SK-N-SH treated with all-trans-retinoic acid at 6 μM for 48 hours (cell line): ENCODE results near the gene SLC19A1.
"Not testable (repeated sequence)": the region's sequence is repeated elsewhere in the genome, so short reads cannot be mapped to it uniquely, and the experiment has no call there.

ENCODE experiments used
- ATAC-seq: fragments of 200-7000 bp; cut with Tn5 transposase; 3 replicates; pipeline ENCODE4 v1.9.1; 2020; ENCODE audit warnings: mild to moderate bottlenecking, moderate library complexity
- ARNTL ChIP-seq: fragments of 450-650 bp; formaldehyde crosslinking; IDR thresholded peaks from 2 replicates; pipeline ENCODE4 v1.5.0; 2020; ENCODE audit warnings: low read depth, mild to moderate bottlenecking, moderate library complexity, borderline replicate concordance
- BACH2 ChIP-seq: fragments of 250-450 bp; sonication (Bioruptor Pico); IDR thresholded peaks from 2 replicates; pipeline ENCODE4 v1.9.0; 2021; ENCODE audit warnings: mild to moderate bottlenecking, borderline replicate concordance
- CSDC2 ChIP-seq: fragments of 250-450 bp; sonication (Bioruptor Pico); IDR thresholded peaks from 2 replicates; pipeline ENCODE4 v1.5.0; 2020; ENCODE audit warnings: mild to moderate bottlenecking, moderate library complexity
- ESRRG ChIP-seq: fragments of 250-450 bp; sonication (Bioruptor Pico); IDR thresholded peaks from 2 replicates; pipeline ENCODE4 v1.6.1; 2021; ENCODE audit warnings: mild to moderate bottlenecking
- GLIS3 ChIP-seq: fragments of 250-450 bp; sonication (Bioruptor Pico); IDR thresholded peaks from 2 replicates; pipeline ENCODE4 v1.5.0; 2020; ENCODE audit warnings: mild to moderate bottlenecking, moderate library complexity
- ISL1 ChIP-seq: fragments of 250-450 bp; sonication (Bioruptor Pico); IDR thresholded peaks from 2 replicates; pipeline ENCODE4 v2.1.2; 2022; ENCODE audit warnings: mild to moderate bottlenecking, moderate library complexity
- OSR1 ChIP-seq: fragments of 250-450 bp; sonication (Bioruptor Pico); IDR thresholded peaks from 2 replicates; pipeline ENCODE4 v1.8.0; 2022; ENCODE audit warnings: moderate library complexity, mild to moderate bottlenecking, inconsistent platforms
- PATZ1 ChIP-seq: fragments of 250-450 bp; sonication (Bioruptor Pico); IDR thresholded peaks from 2 replicates; pipeline ENCODE4 v1.8.0; 2020; ENCODE audit warnings: mild to moderate bottlenecking, moderate library complexity, borderline replicate concordance
- POU6F1 ChIP-seq: fragments of 250-450 bp; sonication (Bioruptor Pico); IDR thresholded peaks from 2 replicates; pipeline ENCODE4 v1.8.0; 2021; ENCODE audit warnings: low read depth, mild to moderate bottlenecking, moderate library complexity, borderline replicate concordance
- PPARA ChIP-seq: fragments of 250-450 bp; sonication (Bioruptor Pico); IDR thresholded peaks from 2 replicates; pipeline ENCODE4 v1.5.0; 2020; ENCODE audit warnings: mild to moderate bottlenecking, borderline replicate concordance
- SNAI2 ChIP-seq: fragments of 250-450 bp; sonication (Bioruptor Pico); IDR thresholded peaks from 2 replicates; pipeline ENCODE4 v1.5.0; 2020; ENCODE audit warnings: mild to moderate bottlenecking, moderate library complexity
- TCF4 ChIP-seq: fragments of 250-450 bp; sonication (Bioruptor Pico); IDR thresholded peaks from 2 replicates; pipeline ENCODE4 v1.8.0; 2021; ENCODE audit warnings: mild to moderate bottlenecking, moderate library complexity, borderline replicate concordance
- TOX ChIP-seq: fragments of 250-450 bp; sonication (Bioruptor Pico); IDR thresholded peaks from 2 replicates; pipeline ENCODE4 v1.8.0; 2021; ENCODE audit warnings: mild to moderate bottlenecking, moderate library complexity, borderline replicate concordance
- TSHZ2 ChIP-seq: fragments of 250-450 bp; sonication (Bioruptor Pico); IDR thresholded peaks from 2 replicates; pipeline ENCODE4 v1.5.0; 2020; ENCODE audit warnings: mild to moderate bottlenecking, moderate library complexity
- ZC3H10 ChIP-seq: fragments of 250-450 bp; sonication (Bioruptor Pico); IDR thresholded peaks from 2 replicates; pipeline ENCODE4 v1.5.1; 2021; ENCODE audit warnings: mild to moderate bottlenecking, moderate library complexity
- ZNF70 ChIP-seq: fragments of 450-650 bp; formaldehyde crosslinking; IDR thresholded peaks from 2 replicates; pipeline ENCODE4 v1.5.0; 2020; ENCODE audit warnings: mild to moderate bottlenecking, moderate library complexity
- TF ChIP-seq, protein P1 (sequence below): fragments of 250-450 bp; sonication (Bioruptor Pico); IDR thresholded peaks from 2 replicates; pipeline ENCODE4 v1.5.1; 2020; ENCODE audit warnings: low read depth, mild to moderate bottlenecking, moderate library complexity
- TF ChIP-seq, protein P2 (sequence below): fragments of 250-450 bp; sonication (Bioruptor Pico); IDR thresholded peaks from 2 replicates; pipeline ENCODE4 v1.5.1; 2021; ENCODE audit warnings: mild to moderate bottlenecking, moderate library complexity

The SLC19A1 gene

DNA sequence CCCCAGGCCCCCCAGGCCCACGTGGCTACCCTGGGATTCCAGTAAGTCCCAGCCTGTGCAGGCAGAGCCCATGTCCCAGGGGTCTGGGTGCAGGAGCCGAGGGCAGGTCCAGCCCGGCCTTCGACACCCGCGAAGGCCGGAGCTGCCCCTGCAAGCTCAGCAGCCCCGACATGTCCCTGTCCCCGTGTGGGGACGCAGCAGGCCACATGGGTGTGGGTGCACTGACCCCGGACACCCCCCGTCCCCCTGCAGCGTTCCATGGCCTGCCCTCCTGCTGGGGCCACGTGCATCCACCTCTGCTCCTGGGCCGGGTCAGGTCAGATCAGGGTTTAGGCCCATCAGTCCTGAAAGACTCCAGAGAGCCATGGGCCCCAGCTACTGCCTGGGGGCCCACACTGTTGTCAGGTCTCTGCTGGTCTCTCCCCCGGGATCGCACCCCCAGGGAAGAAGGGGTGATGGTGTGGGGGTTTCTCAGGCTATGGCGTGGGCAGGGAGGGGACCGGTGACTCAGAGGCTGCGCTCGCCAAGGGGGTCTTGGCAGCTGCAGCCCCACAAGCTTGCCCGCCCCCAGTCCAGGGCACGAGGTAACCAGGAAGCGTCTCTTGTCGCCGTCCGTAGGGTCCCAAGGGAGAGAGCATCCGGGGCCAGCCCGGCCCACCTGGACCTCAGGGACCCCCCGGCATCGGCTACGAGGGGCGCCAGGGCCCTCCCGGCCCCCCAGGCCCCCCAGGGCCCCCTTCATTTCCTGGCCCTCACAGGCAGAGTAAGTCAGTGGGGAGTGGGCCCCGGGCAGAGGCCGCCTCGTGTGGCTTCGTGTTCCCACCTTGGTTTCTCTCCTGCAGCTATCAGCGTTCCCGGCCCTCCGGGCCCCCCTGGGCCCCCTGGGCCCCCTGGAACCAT lies 37.5 kb downstream of the SLC19A1 start:
- no peak for ATAC-seq

DNA sequence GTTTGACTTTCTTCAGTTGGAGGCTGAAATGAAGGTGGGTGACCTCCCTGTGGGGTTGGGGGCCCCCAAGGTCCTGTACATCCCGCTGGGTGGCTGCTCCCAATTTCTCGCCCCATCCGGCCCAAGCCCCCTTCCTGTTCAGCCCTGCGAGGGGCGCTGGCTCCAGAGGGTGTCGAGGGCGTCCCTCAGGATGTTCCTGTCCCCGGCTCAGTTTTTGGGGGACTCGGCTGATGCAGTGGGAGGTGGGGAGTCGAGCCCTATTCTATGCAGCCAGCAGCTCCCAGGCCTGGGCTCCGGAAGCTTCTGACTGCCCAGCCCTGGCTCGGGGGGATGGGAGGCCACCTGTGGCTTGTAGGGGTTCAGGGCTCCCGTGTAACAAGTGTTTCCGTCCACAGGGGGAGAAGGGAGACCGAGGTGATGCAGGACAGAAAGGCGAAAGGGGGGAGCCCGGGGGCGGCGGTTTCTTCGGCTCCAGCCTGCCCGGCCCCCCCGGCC lies 38.2 kb downstream of the SLC19A1 start:
- no peak for ATAC-seq
- TF ChIP-seq ZNF70 (CRISPR knock-in tag) (no peak), ZC3H10 (CRISPR knock-in tag) (no peak), ARNTL (CRISPR knock-in tag) (no peak), TCF4 (CRISPR knock-in tag) (no peak), POU6F1 (no peak)

More for the DNA sequence above, 37.5 kb downstream of the SLC19A1 start:
- TF ChIP-seq BACH2 (no peak), TOX (CRISPR knock-in tag) (no peak), SNAI2 (CRISPR knock-in tag) (no peak), ZC3H10 (CRISPR knock-in tag) (no peak), POU6F1 (no peak), PATZ1 (CRISPR knock-in tag) (no peak), ISL1 (CRISPR knock-in tag) (no peak), ESRRG (no peak), ARNTL (CRISPR knock-in tag) (no peak), GLIS3 (CRISPR knock-in tag) (no peak), TCF4 (CRISPR knock-in tag) (no peak), PPARA (CRISPR knock-in tag) (no peak), ZNF70 (CRISPR knock-in tag) (no peak), TSHZ2 (no peak), CSDC2 (no peak), OSR1 (CRISPR knock-in tag) (no peak)
- TF ChIP-seq, protein P1, sequence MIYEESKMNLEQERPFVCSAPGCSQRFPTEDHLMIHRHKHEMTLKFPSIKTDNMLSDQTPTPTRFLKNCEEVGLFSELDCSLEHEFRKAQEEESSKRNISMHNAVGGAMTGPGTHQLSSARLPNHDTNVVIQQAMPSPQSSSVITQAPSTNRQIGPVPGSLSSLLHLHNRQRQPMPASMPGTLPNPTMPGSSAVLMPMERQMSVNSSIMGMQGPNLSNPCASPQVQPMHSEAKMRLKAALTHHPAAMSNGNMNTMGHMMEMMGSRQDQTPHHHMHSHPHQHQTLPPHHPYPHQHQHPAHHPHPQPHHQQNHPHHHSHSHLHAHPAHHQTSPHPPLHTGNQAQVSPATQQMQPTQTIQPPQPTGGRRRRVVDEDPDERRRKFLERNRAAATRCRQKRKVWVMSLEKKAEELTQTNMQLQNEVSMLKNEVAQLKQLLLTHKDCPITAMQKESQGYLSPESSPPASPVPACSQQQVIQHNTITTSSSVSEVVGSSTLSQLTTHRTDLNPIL (CRISPR knock-in tag), result no peak
- TF ChIP-seq, protein P2, sequence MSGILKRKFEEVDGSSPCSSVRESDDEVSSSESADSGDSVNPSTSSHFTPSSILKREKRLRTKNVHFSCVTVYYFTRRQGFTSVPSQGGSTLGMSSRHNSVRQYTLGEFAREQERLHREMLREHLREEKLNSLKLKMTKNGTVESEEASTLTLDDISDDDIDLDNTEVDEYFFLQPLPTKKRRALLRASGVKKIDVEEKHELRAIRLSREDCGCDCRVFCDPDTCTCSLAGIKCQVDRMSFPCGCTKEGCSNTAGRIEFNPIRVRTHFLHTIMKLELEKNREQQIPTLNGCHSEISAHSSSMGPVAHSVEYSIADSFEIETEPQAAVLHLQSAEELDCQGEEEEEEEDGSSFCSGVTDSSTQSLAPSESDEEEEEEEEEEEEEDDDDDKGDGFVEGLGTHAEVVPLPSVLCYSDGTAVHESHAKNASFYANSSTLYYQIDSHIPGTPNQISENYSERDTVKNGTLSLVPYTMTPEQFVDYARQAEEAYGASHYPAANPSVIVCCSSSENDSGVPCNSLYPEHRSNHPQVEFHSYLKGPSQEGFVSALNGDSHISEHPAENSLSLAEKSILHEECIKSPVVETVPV (CRISPR knock-in tag), result no peak
- TF ChIP-seq, all 23 proteins: peak for 0

DNA sequence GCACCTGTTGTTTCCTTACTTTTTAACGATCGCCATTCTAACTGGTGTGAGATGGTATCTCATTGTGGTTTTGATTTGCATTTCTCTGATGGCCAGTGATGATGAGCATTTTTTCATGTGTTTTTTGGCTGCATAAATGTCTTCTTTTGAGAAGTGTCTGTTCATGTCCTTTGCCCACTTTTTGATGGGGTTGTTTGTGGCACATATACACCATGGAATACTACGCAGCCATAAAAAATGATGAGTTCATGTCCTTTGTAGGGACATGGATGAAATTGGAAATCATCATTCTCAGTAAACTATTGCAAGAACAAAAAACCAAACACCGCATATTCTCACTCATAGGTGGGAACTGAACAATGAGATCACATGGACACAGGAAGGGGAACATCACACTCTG lies 39.0 kb downstream of the SLC19A1 start:
- not testable (repeated sequence) for ATAC-seq
